ENCODE data around the gene GRM4.
"Not testable (repeated sequence)": the region's sequence is repeated elsewhere in the genome, so short reads cannot be mapped to it uniquely, and the experiment has no call there.

GRM4 gene

GRCh38 chr6:34043359-34043758, 102.5 kb downstream of the GRM4 start:
- Histone ChIP-seq H3K4me1 (no peaks in the 10 kb centered on the region), H3K36me3 (no peaks in the 10 kb centered on the region), H3K4me3 (no peak overlapping the region), H3K27ac (no peak overlapping the region), H3K9me3 (no peaks in the 10 kb centered on the region), H3K27me3 (peaks cover 0 to 57% of the 10 kb centered on the region in 2 donors)
- no peak for DNase-seq
- TF ChIP-seq, protein P1, sequence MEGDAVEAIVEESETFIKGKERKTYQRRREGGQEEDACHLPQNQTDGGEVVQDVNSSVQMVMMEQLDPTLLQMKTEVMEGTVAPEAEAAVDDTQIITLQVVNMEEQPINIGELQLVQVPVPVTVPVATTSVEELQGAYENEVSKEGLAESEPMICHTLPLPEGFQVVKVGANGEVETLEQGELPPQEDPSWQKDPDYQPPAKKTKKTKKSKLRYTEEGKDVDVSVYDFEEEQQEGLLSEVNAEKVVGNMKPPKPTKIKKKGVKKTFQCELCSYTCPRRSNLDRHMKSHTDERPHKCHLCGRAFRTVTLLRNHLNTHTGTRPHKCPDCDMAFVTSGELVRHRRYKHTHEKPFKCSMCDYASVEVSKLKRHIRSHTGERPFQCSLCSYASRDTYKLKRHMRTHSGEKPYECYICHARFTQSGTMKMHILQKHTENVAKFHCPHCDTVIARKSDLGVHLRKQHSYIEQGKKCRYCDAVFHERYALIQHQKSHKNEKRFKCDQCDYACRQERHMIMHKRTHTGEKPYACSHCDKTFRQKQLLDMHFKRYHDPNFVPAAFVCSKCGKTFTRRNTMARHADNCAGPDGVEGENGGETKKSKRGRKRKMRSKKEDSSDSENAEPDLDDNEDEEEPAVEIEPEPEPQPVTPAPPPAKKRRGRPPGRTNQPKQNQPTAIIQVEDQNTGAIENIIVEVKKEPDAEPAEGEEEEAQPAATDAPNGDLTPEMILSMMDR (IDR thresholded peaks at IDR 0.05) = no peak
- intact Hi-C loops (cut with DNase I; ENCODE audit: low total_unique reads) = no loop called here

- H3K4me3 ChIP-seq; H3K27ac ChIP-seq; H3K4me1 ChIP-seq; DNase-seq; H3K36me3 ChIP-seq; H3K9me3 ChIP-seq; intact Hi-C loops (cut with DNase I; ENCODE audit: low total_unique reads): not testable (repeated sequence)
- H3K27me3 ChIP-seq = peaks cover 0 to 61% of the 10 kb centered on the region in 2 donors
Observed at GRCh38 chr6:34041998-34042397, 103.9 kb downstream of the GRM4 start.

- no peak overlapping the region for H3K4me3 ChIP-seq
- H3K9me3 ChIP-seq = no peaks in the 10 kb centered on the region
- TF ChIP-seq, protein P1 (IDR thresholded peaks at IDR 0.05) = no peak
- no peak overlapping the region for H3K27ac ChIP-seq
- DNase-seq = no peak
- intact Hi-C loops (cut with DNase I; ENCODE audit: low total_unique reads) = no loop called here
- peaks cover 0 to 67% of the 10 kb centered on the region in 2 donors for H3K27me3 ChIP-seq
- no peaks in the 10 kb centered on the region for H3K4me1 ChIP-seq
- H3K36me3 ChIP-seq = no peaks in the 10 kb centered on the region
Observed at GRCh38 chr6:34041385-34041784, 104.5 kb downstream of the GRM4 start.

- Histone ChIP-seq H3K27me3 (peaks cover 0 to 70% of the 10 kb centered on the region in 2 donors), H3K36me3 (no peaks in the 10 kb centered on the region), H3K9me3 (no peaks in the 10 kb centered on the region), H3K4me1 (no peaks in the 10 kb centered on the region), H3K27ac (no peak overlapping the region), H3K4me3 (no peak overlapping the region)
- intact Hi-C loops (cut with DNase I; ENCODE audit: low total_unique reads) = no loop called here
- TF ChIP-seq, protein P1 (IDR thresholded peaks at IDR 0.05) = no peak
- DNase-seq = no peak
Observed at GRCh38 chr6:34039943-34040342, 105.9 kb downstream of the GRM4 start.

- TF ChIP-seq, protein P1 (IDR thresholded peaks at IDR 0.05) = no peak
- no peaks in the 10 kb centered on the region for H3K9me3 ChIP-seq
- H3K4me1 ChIP-seq = no peaks in the 10 kb centered on the region
- no peak overlapping the region for H3K27ac ChIP-seq
- no peak overlapping the region for H3K4me3 ChIP-seq
- intact Hi-C loops (cut with DNase I; ENCODE audit: low total_unique reads) = no loop called here
- DNase-seq = no peak
- peaks cover 0 to 81% of the 10 kb centered on the region in 2 donors for H3K27me3 ChIP-seq
- no peaks in the 10 kb centered on the region for H3K36me3 ChIP-seq
Observed at GRCh38 chr6:34037151-34037550, 108.7 kb downstream of the GRM4 start.

DNA sequence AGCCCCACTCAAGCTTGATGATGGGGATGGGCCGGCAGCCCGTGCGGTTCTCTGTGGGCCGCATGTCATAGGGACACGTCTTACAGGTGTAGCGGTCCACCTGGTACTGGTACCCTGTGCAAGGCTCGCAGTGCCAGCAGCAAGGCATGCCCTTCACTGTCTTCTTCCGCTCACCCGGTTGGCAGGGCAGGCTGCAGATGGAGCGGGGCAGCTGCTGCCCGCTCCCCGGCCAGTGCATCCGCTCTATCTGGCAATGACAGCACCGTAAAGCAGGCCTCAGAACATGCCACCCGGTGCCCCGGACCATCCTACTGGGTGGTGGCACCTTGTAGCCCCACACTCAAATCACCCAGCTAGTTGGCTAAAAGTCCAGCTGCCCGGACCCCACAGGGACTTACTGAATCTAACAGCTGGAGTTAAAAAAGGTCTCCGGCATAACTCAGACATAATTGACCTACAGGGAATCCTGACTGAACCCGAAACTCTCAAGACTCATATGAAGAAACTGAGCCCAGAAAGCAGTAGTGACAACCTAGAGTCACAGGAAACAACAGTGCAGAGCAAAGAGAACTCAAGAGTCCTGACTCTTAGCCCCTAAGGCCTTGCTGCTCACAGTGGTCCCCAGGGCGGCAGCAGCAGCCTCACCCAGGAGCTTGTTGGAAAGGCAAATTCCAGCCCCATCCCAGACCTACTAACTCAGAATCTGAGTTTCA, 109.4 kb downstream of the GRM4 start:
- DNase-seq = no peak
- TF ChIP-seq, protein P1 (IDR thresholded peaks at IDR 0.05) = no peak
- Histone ChIP-seq H3K27me3 (peaks cover 0 to 79% of the 10 kb centered on the region in 2 donors), H3K36me3 (no peaks in the 10 kb centered on the region), H3K4me3 (no peak overlapping the region), H3K4me1 (no peaks in the 10 kb centered on the region), H3K27ac (no peak overlapping the region), H3K9me3 (no peaks in the 10 kb centered on the region)
- intact Hi-C loops (cut with DNase I; ENCODE audit: low total_unique reads) = no loop called here
